Activated effector memory CD4-positive, alpha-beta T cell treated with Interleukin-2 at 50 U/mL for 16 hours (primary cell): ENCODE results near the gene SPANXN1.
"Not testable (repeated sequence)": the region's sequence is repeated elsewhere in the genome, so short reads cannot be mapped to it uniquely, and the experiment has no call there.

Experiments used
- DNase-seq: peaks from one replicate; pipeline ENCODE4 v3.0.0-alpha.2; 2020

Gene SPANXN1

GRCh38 chrX:145247203-145247602 lies at the start of gene SPANXN1:
SPANXN1 (plus strand) TSS chrX:145247503; CDS start chrX:145247587, 84 bp downstream.
- not testable (repeated sequence) for DNase-seq

GRCh38 chrX:145199078-145199477 lies 48.2 kb upstream of the SPANXN1 start:
- no peak for DNase-seq

GRCh38 chrX:145213504-145213903 lies 33.8 kb upstream of the SPANXN1 start:
- no peak for DNase-seq

GRCh38 chrX:145292218-145292617 lies 44.9 kb downstream of the SPANXN1 start:
- no peak for DNase-seq
